Hindlimb muscle (tissue), 1 donor: ENCODE measurements around the gene CDA. TPM values are rescaled to one million over a fixed set of nuclear protein-coding genes. Genes with fewer than 3 reads are reported as not detected.

Experiments used
- DNase-seq: peaks from one replicate; pipeline ENCODE4 v3.0.0-alpha.2; 2013
- polyA plus RNA-seq: library from polyadenylated mRNA; unstranded; fragments of 120-200 nt; gene quantifications from one replicate; pipeline ENCODE4 v1.2.1, GENCODE V29; 2013; ENCODE audit not compliant: insufficient read length

Gene CDA
- polyA plus RNA-seq, 1 donor = 0.52 TPM

- no peak for DNase-seq
Measured at GRCh38 chr1:20615946-20616846, 27.3 kb downstream of the CDA start.

- DNase-seq = no peak
Measured at GRCh38 chr1:20616847-20617487, 28.1 kb downstream of the CDA start.

- DNase-seq = no peak
Measured at GRCh38 chr1:20618550-20618949, 29.7 kb downstream of the CDA start.

- DNase-seq = no peak
Measured at GRCh38 chr1:20619999-20620398, 31.1 kb downstream of the CDA start.

DNA sequence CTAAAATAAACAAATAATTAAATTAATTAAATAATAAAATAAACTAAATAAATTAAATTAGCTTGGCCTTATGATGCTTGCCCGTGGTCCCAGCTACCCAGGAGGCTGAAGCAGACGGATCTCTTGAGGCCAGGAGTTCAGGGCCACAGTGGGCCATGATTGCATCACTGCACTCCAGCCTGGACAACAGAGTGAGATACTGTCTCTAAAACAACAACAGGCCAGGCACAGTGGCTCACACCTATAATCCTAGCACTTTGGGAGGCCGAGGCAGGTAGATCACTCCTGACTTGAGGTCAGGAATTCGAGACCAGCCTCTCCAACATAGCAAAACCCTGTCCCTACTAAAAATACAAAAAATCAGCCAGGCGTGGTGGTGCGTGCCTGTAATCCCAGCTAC, 32.1 kb downstream of the CDA start:
- no peak for DNase-seq

DNA sequence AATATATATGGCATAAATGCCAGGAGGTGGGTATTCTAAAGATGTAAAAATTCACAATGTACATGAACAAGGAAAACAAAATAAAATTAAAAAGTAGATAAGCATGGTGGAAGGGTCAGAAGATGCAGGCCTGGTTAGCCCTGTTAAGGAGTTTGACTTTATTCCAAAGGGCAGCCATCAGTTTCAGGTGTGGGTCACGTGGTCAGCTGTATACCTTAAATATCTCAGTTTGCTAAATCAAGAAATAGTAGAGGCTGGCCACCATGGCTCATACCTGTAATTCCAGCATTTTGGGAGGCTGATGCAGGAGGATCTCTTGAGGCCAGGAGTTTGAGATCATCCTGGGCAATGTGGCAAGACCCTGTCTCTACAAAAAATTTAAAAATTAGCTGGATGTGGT, 35.8 kb downstream of the CDA start:
- DNase-seq = no peak

DNA sequence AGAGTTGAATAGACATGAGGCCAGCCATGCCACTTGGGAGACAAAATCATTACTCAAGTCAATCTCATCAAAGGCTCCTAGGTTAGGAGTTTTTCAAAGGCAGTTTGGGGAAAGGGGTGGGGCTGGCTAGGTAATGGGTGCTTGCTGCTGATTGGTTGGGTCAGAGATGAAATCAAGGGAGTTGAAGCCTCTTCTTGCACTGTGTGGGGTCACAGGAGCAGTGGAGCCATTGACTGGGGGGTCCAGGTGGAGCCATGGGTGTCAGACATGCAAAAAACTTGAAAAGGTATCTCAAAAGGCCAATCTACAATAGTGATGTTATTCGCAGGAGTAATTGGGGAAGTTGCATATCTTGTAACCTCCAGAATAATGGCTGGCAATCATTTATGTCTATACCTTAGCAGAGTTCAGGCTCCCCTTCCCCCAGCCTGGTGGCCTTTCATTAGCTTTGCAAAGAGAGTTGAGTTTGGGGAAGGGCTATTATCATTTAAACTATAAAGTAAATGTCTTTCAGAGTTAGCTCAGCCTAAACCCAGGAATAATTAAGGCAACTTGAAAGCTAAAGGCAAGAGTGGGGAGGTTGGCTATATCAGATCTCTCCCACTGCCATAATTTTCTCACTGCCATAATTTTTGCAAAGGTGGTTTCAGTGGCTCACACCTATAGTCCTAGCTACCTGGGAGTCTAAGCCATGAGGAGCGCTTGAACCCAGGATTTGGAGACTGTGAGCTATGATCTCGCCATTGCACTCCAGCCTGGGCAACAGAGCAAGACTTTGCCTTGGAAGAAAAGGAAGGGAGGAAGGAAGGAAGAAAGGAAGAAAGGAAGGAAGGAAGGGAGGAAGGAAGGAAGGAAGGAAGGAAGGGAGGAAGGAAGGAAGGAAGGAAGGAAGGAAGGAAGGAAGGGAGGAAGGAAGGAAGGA, 36.5 kb downstream of the CDA start:
- DNase-seq = no peak

- DNase-seq = no peak
Measured at GRCh38 chr1:20626098-20626427, 37.2 kb downstream of the CDA start.

DNA sequence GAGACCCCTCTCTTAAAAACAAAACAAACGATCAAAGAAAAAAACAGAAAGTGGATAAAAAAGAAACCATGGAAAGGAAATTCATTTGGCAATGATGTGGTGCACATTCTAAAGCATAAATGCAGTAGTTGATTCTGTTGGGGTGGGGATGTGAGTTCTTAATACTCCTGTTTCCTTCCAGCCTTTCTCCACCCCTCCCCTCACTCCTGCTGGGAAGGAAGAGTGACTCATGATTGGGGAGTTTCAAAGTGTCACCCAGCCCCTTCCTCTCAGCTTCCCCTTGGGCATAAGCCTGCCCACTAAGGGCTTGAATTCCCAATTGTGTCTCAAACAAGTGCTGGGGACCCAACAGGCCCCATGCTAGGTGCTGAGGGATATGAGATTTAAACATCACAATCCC, 37.6 kb downstream of the CDA start:
- DNase-seq = no peak

DNA sequence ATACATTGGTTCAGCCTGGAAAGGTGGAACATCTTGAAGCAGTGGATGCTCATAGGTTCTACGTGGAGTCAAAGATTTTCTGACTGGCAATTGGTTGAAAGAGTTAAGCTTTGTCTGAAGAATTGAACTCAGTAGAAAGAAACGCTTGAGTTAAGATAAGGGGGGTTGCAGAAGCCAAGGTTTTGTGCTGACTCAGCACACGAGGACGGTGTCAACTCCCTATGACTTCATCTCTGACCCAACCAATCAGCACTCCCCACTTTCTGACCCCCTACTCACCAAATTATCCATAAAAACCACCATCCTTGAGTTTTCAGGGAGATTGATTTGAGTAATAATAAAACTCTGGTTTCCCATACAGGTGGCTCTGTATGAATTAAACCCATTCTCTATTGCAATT, 41.8 kb downstream of the CDA start:
- DNase-seq = no peak

GRCh38 chr1:20632386-20632785, 43.5 kb downstream of the CDA start:
- DNase-seq = no peak

GRCh38 chr1:20633190-20634064, 44.5 kb downstream of the CDA start, which contains the start of gene PINK1:
PINK1 (plus strand) TSS chr1:20633458; CDS start chr1:20633549, 91 bp downstream.
- DNase-seq = peak; percentile 72

GRCh38 chr1:20634065-20634593, 45.2 kb downstream of the CDA start:
- no peak for DNase-seq

DNA sequence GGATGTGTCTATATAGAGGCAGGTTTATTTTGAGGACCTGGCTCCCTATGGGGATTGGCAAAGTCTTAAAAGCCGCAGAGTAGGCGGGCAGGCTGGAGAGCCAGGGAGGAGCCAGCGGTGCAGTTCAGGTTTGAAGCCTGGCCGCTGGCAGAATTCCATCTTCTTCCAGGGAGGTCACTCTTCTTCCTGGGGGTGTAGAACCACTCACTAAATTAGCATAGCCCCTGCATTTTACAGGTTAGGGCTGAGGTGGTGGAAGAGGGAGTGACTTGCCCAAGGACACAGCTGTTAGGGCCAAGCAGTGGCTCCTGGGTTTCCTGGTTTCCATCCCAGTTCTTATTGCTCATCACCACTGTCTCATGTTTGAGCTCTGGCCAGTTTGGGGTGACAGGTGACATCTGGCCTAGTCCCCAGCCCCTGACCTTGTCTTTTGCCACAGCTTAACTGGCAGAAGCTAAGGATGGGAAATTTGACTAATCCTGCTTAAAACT, 45.7 kb downstream of the CDA start:
- DNase-seq = no peak

GRCh38 chr1:20636785-20637347, 48.0 kb downstream of the CDA start:
- no peak for DNase-seq

DNA sequence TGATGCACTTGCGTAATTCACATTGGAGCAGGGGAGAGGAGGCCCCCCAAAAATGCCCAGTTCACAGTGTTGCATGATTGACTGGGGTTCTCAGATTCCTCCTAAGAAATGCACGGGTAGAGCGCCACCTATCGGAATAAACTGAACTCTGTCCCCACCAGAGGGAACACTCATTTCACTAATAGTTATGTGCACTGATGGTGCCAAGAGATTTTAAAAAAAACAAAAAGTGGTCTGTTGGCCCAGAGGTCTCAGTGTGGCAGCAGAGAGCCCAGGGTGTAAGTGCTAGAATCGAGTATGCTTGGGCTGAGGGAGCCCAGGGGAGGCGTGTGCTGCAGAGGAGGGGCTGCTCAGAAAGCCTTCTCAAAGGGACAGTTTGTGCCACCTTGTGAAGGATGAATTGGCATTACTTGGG, 51.3 kb downstream of the CDA start:
- DNase-seq = peak; percentile 49

- no peak for DNase-seq
Measured at GRCh38 chr1:20641975-20642374, 53.1 kb downstream of the CDA start.

- no peak for DNase-seq
Measured at GRCh38 chr1:20643080-20643479, 54.2 kb downstream of the CDA start.

GRCh38 chr1:20644416-20644815, 55.5 kb downstream of the CDA start:
- no peak for DNase-seq

- DNase-seq = no peak
Measured at GRCh38 chr1:20645414-20645813, 56.5 kb downstream of the CDA start.

DNA sequence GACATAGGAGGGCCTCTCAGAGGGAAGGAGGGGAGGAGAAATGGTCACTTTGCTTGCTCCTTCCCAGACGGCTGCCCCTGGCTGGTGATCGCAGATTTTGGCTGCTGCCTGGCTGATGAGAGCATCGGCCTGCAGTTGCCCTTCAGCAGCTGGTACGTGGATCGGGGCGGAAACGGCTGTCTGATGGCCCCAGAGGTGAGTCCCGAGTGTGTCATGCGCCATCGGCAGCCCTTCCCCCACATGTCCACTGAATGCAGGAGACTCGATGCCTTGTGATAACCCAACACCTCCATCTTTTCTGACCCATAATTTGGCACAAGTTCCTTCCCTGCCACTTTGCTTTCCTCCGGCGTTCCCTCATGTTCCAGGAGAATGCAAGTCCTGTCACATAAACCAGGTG, 59.5 kb downstream of the CDA start:
- DNase-seq = no peak
